Amygdala (tissue), 56 donors: ENCODE measurements around the gene GRIK1.

Experiments used
- DNase-seq, 56 donors: peaks; one replicate each; lab custom pipeline; 2025; lab: John Stamatoyannopoulos, UW

The GRIK1 gene

DNA sequence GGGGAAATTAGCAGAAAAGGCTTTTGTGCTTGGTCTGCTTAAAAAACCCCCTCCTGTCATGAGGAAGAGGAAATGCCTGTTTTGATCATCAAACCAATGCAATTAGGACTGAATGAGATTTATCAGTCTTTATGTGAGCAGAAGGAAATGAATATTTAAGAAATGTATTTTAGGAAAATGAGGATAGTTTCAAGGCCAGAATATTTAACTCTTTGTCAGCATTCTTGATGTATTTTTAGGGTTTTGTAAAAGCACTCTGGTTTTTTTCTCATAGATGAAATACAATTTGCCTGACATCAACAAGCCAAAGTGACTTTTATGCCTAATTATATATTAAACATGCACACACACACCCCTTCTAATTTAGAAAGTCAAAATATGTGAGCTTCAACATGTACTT is 213.8 kb downstream of the GRIK1 start:
- DNase-seq, result no peak

DNA sequence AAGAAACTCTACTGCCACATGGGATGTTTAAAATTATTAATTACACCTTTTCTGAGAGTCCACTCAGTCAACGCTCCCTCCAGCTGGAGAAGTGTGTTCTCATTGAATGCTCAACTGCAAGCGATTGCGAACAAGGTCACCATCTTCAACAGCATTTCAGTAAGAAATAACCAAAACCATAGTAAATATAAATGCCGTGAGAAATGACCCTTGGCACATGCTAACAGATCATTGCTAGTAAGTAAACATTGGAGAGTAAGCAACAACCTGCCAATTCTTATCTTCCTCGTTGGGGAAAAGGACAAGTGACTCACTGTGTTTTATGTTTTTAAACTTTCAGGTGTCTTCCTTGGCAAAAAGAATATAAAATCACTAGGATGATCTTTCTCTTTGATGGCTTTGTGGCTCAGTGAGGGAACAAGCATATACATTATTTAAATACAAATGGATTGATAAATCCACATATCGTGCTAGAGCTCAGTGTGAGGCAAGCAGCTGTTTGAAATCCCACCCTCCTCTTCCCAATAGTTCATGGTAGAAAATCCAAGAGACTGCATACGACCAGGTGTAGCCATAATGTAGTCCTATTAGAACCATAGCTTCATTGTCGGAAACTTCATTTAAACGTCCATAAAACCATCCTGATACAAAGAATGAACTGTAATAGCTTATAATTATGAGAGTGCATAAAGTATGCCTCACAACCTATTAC is 214.6 kb downstream of the GRIK1 start:
- DNase-seq, result no peak

GRCh38 chr21:29721964-29722363 is 217.8 kb downstream of the GRIK1 start:
- no peak for DNase-seq

DNA sequence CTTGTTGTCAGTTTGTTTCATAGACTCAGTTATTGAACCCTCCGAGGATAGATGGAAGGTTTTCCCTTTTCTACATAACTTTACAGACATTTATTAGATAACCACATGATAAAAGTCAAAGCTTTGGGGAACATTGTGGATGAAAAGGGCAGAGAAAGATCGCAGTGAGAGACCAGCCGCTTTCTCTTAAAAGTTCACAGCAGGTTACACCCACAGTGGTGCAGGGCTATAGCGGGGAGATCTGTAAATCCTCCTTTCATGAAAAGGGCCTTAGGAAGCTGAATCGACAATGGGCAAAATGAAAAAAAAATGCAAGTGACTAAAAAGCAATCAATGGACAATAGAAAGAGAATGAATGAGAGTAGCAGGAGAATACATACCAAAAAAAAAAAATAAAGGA is 218.6 kb downstream of the GRIK1 start:
- DNase-seq, result no peak

DNA sequence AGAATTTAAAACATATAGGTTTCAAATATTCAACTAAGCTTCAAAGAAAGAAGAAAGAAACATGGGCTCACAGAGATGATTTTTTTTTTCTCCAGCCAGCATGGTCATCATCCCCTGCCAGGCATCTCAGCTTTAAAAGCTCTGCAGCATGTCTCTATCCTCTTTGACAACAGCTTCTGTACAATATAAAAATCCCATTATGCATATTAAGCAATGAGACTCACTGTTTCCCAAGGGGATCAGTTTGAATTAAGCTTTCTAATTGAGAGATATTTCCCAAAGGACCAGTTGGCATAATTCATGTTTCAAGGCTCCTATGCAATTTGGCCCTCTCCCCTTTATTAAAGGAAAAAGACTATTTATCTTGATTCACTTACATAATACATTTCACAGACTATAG is 220.3 kb downstream of the GRIK1 start:
- DNase-seq, result no peak

DNA sequence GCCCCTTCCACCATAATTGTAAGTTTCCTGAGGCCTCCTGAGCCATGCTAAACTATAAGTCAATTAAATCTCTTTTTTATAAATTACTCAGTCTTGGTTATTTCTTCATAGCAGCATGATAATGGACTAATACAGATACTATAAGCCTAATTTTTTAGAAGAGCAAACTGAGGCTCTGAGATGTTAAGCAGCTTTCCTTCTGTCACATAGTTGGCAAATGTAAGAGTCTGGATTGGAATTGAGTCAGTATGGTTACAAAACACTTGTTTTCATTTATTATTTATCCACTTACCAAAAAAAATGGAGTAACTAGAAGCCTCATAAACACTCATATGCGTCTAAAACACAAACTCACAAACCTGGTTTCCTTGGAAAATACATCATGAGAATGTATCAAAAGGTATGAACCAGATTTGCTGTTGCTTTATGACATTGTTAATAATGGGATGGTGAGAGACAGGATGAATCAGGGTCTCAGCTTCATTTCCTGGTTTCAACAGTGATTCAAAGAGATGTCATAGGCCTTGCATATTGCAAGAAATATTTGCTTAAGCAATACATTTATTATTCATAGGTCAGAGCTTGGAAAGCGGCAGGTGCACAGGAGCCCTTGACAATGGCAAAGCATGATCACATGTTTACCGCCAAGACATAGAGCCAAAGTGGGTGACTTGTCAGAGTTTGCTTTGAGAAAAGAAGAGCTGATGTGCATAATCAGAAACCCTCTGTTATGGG is 221.5 kb downstream of the GRIK1 start:
- DNase-seq, result no peak

GRCh38 chr21:29717659-29718058 is 222.1 kb downstream of the GRIK1 start:
- DNase-seq, result no peak

DNA sequence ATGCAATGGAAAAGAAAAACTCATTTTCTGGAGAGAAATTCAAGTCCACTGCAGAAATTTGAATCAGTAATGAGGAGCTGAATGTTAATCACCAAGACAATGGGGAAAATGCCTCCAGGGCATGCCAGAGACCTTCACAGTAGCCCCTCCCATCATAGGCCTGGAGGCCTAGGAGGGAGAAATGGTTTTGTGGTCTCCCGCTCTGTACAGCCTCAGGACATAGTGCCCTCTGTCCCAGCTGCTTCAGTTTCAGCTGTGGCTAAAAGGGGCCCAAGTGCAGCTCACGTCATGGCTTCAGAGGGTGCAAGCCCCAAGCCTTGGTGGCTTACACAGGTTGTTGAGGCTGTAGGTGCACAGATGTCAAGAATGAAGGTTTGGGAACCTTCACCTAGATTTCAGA is 223.0 kb downstream of the GRIK1 start:
- DNase-seq, result no peak

DNA sequence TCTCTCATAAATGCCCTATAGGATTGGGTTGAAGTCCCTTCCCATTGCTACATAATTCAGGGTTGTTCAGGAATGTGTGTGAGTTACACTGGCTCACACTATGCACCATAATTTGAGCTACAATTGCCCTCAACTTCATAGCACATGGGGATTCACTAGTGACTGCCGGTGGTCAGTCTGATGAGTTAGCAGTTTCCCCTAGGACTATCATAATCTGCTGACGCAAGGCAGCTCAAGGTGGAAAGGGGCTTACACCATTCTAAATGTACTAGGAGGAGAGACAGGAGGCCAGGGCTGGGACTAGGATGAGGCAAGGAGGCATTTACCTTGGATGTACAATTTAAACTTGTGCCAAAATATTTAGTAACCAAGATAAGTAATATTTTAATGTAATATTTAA is 224.7 kb downstream of the GRIK1 start:
- no peak for DNase-seq

DNA sequence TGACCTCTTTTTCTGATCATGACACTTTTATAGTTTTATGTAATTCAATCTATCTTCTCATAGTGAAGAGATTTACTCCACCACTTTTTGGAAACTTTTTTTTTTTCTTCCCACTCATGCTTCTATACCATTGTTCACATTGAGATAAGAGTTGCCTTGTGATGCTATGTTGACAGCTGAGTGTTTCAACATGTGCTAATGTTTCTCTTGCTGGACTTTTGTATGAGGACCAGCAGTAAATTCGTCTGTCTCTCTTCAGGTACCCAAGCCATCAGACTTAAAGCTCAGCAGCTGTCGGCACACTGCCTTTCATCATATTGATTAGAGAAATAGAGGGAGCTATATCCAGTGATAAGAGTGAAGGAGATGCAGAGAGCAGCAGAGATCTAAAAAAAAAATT is 227.0 kb downstream of the GRIK1 start:
- no peak for DNase-seq

- DNase-seq, result no peak
Measured at GRCh38 chr21:29711236-29711635, 228.6 kb downstream of the GRIK1 start.

- DNase-seq, result no peak
Measured at GRCh38 chr21:29710498-29710897, 229.3 kb downstream of the GRIK1 start.

- DNase-seq, result no peak
Measured at GRCh38 chr21:29708401-29708800, 231.4 kb downstream of the GRIK1 start.

DNA sequence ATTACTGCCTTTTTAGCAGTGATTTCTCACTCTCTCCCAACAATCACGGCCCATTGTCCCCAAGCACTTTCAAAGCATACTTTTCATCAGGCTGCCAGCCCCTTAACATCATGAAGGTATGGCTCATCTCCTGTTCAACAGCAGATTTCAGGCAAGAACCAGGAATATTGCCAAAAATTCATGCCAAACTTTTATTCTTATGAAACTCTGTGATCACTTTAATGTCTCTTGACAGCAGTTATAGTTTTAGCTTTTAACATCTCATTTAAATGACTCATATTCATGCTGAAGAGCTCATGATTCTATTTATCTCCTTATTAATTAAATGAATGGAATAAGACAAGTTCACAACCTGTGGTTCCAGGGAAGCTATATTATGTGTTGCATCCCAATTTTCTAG is 235.1 kb downstream of the GRIK1 start:
- no peak for DNase-seq

GRCh38 chr21:29701676-29702075 is 238.1 kb downstream of the GRIK1 start:
- no peak for DNase-seq

GRCh38 chr21:29697555-29698193 is 242.1 kb downstream of the GRIK1 start:
- DNase-seq, result no peak

DNA sequence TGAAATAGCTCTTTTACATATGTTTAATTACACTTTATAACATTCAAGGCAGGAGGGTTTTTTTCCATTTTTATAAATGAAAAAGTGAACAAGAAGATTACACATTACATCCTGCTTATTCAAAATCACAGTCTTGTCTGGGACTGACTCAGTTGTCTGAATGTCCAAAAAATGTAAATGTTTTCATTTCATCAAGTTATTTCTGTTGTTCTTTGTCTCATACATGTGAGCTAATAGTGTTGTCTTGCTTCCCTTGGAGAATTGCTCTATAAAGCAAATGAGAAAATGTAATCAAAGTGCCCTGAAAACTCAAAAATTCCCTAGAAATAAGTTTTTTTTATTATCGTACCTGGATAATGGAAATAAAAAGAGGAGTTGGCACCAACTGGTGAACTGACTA is 242.9 kb downstream of the GRIK1 start:
- no peak for DNase-seq

GRCh38 chr21:29691616-29692491 is 247.9 kb downstream of the GRIK1 start:
- no peak for DNase-seq

GRCh38 chr21:29689753-29690152 is 250.0 kb downstream of the GRIK1 start:
- DNase-seq, result no peak

DNA sequence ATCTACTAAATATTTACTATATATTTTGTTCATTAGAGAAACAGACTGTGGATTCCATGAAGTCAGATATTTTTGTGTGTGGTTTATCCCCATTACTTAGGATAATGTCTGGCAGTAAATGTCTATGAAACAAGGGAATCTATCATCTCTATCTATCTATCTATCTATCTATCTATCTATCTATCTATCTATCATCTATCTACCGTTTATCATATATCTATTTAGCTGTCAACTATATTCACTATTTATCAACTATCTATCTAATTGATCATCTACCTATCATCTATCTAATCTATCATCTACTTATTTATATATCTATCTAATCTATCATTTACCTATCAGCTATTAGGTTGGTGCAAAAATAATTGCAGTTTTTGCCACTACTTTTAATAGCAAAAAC is 255.7 kb downstream of the GRIK1 start:
- DNase-seq, result no peak

- no peak for DNase-seq
Measured at GRCh38 chr21:29682800-29683199, 257.0 kb downstream of the GRIK1 start.
